HFFc6 (cell line): ENCODE measurements around the gene MBNL2. TPM values are rescaled to one million over a fixed set of nuclear protein-coding genes. Genes with fewer than 3 reads are reported as not detected.
A peak's percentile ranks its signal among the peaks of the same experiment; 100 is the strongest.

Source experiments
- DNase-seq: peaks from one replicate; pipeline ENCODE4 v3.0.0-alpha.2; 2018
- H3K27ac Mint-ChIP-seq: 2 replicates; pipeline ENCODE4 v1.8.0; 2020; ENCODE audit warnings: mild to moderate bottlenecking, mixed read lengths
- H3K27me3 Mint-ChIP-seq: 2 replicates; pipeline ENCODE4 v1.8.0; 2021; ENCODE audit warnings: mild to moderate bottlenecking, moderate library complexity, mixed read lengths; ENCODE audit not compliant: insufficient read depth
- H3K36me3 Mint-ChIP-seq: 2 replicates; pipeline ENCODE4 v1.8.0; 2021; ENCODE audit warnings: low read depth, mixed read lengths
- H3K4me1 Mint-ChIP-seq: 2 replicates; pipeline ENCODE4 v1.8.0; 2020; ENCODE audit warnings: low read depth, mixed read lengths
- H3K4me3 Mint-ChIP-seq: 2 replicates; pipeline ENCODE4 v1.8.0; 2020; ENCODE audit warnings: mild to moderate bottlenecking, moderate library complexity, mixed read lengths
- H3K9me3 Mint-ChIP-seq: 2 replicates; pipeline ENCODE4 v1.8.0; 2020; ENCODE audit warnings: mild to moderate bottlenecking, mixed read lengths
- total RNA-seq, 6 experiments: library from RNA; stranded (reverse); fragmentation: NEBNext Ultra II Directional; extraction: Animal tissue kit (Norgen Biotek cat#: 25700); gene quantifications; 2 replicates in 1 of 6; 3 replicates in 5 of 6; pipeline ENCODE4 v1.2.3, GENCODE V29; 2021
- TF ChIP-seq, protein P1 (sequence below): fragments of 200-600 bp; sonication (generic); IDR thresholded peaks from 2 replicates; pipeline ENCODE4 v1.5.0; 2021; ENCODE audit warnings: antibody characterized with exemption, mild to moderate bottlenecking

Gene MBNL2
- total RNA-seq, 6 experiments from 2014 or later: 78.5 to 138 (median 99.8) TPM

DNA sequence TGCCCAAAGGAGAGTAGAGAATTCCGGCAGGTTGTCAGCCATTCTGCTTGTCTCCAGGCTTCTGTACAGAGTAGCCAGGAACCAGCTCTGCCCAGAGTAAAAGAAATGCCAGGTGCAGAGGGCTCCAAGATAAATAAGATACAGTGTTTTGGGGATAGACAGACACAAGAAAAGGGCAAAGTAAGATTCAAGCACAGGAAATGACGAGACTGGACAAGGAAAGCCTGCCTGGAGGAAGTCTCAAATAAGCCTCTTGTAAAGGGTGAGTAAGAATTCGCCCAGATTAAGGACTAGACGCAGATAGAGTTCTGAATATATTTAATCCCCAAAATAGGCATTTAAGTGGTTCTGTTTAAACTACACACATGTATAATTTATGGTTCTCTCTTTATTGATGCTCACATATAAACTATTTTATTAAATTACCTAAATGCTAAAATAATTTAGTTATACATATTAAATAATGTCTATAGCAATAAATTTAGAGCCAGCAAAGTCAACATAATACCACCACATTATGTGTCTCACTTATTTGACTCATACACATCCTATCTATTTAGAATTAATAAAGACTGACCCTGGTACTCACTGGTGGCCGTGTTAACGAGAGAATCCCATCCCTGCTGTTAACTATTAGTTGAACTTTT is 113.5 kb downstream of the MBNL2 start:
- peaks cover 22% of the 10 kb centered on the region for H3K4me1 Mint-ChIP-seq
- H3K4me3 Mint-ChIP-seq: no peak overlapping the region
- H3K27me3 Mint-ChIP-seq: peaks cover 2% of the 10 kb centered on the region
- TF ChIP-seq, protein P1, sequence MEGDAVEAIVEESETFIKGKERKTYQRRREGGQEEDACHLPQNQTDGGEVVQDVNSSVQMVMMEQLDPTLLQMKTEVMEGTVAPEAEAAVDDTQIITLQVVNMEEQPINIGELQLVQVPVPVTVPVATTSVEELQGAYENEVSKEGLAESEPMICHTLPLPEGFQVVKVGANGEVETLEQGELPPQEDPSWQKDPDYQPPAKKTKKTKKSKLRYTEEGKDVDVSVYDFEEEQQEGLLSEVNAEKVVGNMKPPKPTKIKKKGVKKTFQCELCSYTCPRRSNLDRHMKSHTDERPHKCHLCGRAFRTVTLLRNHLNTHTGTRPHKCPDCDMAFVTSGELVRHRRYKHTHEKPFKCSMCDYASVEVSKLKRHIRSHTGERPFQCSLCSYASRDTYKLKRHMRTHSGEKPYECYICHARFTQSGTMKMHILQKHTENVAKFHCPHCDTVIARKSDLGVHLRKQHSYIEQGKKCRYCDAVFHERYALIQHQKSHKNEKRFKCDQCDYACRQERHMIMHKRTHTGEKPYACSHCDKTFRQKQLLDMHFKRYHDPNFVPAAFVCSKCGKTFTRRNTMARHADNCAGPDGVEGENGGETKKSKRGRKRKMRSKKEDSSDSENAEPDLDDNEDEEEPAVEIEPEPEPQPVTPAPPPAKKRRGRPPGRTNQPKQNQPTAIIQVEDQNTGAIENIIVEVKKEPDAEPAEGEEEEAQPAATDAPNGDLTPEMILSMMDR: no peak
- H3K9me3 Mint-ChIP-seq: no peaks in the 10 kb centered on the region
- DNase-seq: no peak
- H3K36me3 Mint-ChIP-seq: peaks cover 22% of the 10 kb centered on the region
- no peak overlapping the region for H3K27ac Mint-ChIP-seq

DNA sequence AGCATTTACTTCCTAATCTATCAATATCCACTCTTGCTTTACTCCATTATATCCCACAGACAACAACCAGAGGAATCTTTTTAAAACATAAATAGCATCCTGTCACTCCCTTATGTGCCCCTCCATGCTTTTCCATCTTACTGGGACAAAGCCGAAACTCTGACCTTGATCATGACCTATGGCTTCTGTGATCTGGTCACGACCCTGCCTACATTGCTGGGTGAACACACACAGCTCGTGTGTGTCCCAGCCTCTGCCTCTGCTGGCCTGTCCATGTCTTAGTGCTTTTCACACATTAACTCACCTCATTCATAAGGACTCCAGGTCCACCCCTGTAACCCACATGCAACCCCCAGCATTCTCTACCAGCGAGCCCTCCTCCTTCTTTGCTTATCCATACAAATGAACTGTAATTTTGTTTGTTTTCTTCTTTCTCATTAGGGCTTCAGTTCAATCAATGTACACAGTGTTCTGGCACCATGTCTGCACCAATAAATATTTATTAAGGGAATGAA is 115.9 kb downstream of the MBNL2 start:
- Mint-ChIP-seq H3K4me3 (no peak overlapping the region), H3K27ac (no peak overlapping the region), H3K36me3 (peaks cover 20% of the 10 kb centered on the region), H3K27me3 (no peaks in the 10 kb centered on the region; the same call in none of the 2 replicates), H3K9me3 (no peaks in the 10 kb centered on the region), H3K4me1 (peaks cover 32% of the 10 kb centered on the region)
- TF ChIP-seq, protein P1: no peak
- no peak for DNase-seq

DNA sequence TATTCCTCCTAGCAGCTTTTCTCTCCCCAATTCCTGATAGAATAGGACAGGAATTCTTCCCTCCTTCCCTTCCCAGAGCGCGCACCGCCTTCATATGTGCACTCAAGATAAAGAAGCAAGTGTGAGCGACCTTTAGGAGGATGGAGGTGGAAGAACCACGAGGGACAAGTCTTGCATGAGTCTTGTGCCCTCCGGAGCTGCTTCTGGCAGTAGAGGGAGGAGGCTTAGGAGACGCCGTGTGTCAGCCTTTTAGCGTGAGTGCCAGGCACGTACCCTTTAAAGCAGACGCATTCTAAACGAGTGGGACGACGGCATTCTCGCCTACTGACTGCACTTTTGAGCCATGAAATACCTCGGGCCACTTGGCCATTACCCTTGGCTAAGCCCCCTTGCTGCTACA is 116.4 kb downstream of the MBNL2 start:
- DNase-seq: no peak

DNA sequence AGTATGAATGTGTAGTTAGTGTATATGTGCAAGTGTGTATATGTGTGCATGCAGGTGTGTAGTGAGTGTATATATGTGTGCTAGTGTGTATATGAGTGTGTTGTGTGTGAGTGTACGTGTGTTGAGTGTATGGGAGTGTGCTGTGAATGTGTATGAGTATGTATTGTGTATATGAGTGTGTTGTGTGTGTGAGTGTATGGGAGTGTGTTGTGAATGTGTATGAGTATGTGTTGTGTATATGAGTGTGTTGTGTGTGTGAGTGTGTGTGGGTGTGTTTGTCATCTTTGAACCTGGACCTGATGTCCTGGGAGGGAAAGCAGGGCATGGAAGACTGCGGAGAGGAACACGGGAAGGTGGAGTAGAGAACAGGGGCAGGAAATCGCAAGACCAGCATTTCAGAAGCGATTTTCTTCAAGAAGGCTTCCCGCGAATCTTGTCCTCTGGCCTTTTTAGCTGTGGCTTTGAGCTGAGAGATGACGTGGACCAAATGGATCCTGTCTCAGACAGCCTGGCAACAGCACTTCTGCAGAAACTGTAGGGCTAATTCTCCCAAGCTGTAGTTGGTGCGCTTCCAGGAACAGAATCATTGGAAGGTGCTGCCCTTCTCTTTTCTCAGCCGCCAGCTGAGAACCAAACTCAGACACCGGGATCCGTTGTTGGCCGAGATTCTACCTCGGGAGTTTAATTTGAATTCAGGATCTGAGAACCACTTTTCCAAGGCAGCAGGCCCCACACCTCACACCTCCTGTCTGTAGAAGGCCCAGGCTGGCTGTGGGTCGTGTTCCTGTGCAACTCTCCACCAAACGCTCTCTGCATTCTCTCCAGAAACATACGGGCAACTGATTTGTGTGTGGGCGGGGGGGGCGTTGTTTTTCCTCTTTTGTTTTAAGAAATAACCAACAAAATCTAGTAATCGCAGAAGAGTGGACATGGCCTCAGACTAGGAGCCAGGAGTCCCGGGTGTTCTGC is 117.2 kb downstream of the MBNL2 start:
- DNase-seq: peak; percentile 94
- TF ChIP-seq, protein P1: no peak
- Mint-ChIP-seq H3K9me3 (no peaks in the 10 kb centered on the region), H3K4me3 (no peak overlapping the region), H3K27ac (no peak overlapping the region), H3K4me1 (peaks cover 33% of the 10 kb centered on the region), H3K27me3 (no peaks in the 10 kb centered on the region; the same call in none of the 2 replicates), H3K36me3 (peaks cover 16% of the 10 kb centered on the region)

More for the DNA sequence above, 116.4 kb downstream of the MBNL2 start:
- Mint-ChIP-seq H3K9me3 (no peaks in the 10 kb centered on the region), H3K4me3 (no peak overlapping the region), H3K27ac (no peak overlapping the region), H3K36me3 (peaks cover 20% of the 10 kb centered on the region), H3K4me1 (peaks cover 32% of the 10 kb centered on the region), H3K27me3 (no peaks in the 10 kb centered on the region; the same call in none of the 2 replicates)
- TF ChIP-seq, protein P1: no peak

DNA sequence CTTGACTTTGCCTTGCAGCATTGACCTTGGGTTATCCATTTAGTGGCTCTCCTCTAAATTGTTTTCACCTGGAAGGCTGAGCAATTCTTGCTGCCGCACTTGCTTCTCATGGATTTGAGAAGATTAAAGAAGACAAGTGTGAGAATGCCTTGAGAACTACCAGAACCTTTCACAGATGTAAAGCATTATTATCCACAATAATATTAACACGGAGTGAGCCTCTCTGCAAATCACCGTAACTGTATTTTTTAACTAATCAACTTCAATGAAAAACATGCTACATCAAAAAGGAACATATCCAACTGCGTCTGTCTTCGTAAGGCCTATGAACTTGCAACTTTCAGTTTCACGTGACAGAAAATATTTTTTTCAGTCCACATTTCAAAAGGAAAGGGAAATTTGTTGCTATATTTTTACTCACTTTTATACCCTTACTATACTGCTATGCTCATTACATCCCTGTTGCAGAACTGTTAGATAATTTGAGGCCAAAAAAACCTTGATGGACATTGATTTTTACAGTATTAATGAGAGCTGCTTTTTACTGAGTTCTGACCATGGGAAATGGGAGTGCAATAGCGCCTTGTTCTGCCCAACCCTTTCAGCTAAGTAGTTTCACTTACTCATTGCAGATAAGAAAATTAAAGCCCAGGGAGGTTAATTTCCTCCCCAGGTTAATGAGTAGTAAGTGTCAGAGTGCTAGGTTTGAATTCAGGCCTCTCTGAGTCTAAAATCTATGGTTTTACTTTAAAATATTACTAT is 118.0 kb downstream of the MBNL2 start:
- DNase-seq: no peak
- Mint-ChIP-seq H3K36me3 (peaks cover 11% of the 10 kb centered on the region), H3K4me3 (no peak overlapping the region), H3K4me1 (peaks cover 42% of the 10 kb centered on the region), H3K27ac (no peak overlapping the region), H3K27me3 (no peaks in the 10 kb centered on the region; the same call in none of the 2 replicates), H3K9me3 (no peaks in the 10 kb centered on the region)
- TF ChIP-seq, protein P1: no peak
